ENCODE data around the gene ARMC10.

DNA sequence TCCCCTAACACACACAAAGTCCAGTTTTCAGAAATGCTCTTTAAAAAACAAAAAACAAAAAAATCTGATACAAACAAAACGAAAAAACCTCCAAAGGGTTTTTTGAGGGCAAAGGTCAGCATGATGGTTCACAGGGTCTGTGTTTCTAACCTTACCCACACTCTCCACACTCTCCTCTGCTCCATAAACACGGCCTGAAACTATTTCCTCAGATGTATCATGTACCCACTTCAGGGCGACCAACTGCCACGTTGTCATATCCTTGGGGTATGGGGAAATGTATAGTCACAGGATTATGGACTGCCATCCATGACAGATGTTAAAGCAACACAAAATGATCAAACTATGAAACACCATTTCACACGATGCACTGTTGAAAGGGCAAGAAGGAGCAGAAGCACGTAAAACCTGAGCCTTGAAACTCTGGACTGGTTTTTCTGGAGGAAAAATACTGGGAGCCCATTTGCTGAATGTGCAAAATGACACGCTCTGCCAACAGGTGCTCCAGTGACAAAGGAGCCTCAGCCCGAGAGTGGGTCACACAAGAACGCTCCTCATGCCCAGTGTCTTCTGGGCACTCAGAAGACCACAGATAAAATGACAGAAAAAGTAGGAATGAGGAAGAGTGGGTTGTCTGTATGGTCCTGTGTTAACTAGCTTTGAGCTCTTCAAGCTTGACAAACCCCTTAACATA, 58.2 kb downstream of the ARMC10 start:
- no peak for TF ChIP-seq POLR2AphosphoS5 (IDR thresholded peaks at IDR 0.05; ENCODE audit: low read depth, low read length)
- TF ChIP-seq TAF1 (IDR thresholded peaks at IDR 0.05; ENCODE audit: borderline replicate concordance, insufficient read depth, low read length): no peak
